Tibial nerve (tissue), 4 donors: Measurements from ENCODE around the gene HRNR. TPM values are rescaled to one million over a fixed set of nuclear protein-coding genes. Genes with fewer than 3 reads are reported as not detected.

Experiments
- DNase-seq, 2 donors: peaks; one replicate each; pipeline ENCODE4 v3.0.0-alpha.2; 2019; ENCODE audit warnings: low spot score in 2 of 2
- H3K27ac ChIP-seq, 4 donors: fragments of 200-600 bp; sonication (generic) in 3 of 4; one replicate each; pipeline ENCODE4 v1.5.1; 2017 to 2019; ENCODE audit warnings: mild to moderate bottlenecking in 1 of 4
- H3K27me3 ChIP-seq, 2 donors: fragments of 200-600 bp; sonication (generic) in 1 of 2; one replicate each; pipeline versions ENCODE4 v1.5.1 to v1.6.0; 2017 to 2019
- H3K36me3 ChIP-seq, 3 donors: fragments of 200-600 bp; sonication (generic); one replicate each; pipeline ENCODE4 v1.5.1; 2018 to 2019
- H3K4me1 ChIP-seq, 4 donors: fragments of 200-600 bp; sonication (generic) in 3 of 4; one replicate each; pipeline ENCODE4 v1.5.1; 2017 to 2019
- H3K4me3 ChIP-seq, 4 donors: fragments of 200-600 bp; sonication (generic) in 3 of 4; one replicate each; pipeline ENCODE4 v1.5.1; 2017 to 2019; ENCODE audit warnings: mild to moderate bottlenecking in 1 of 4, moderate library complexity in 1 of 4
- H3K9me3 ChIP-seq, 4 donors: fragments of 200-600 bp; sonication (generic) in 3 of 4; one replicate each; pipeline ENCODE4 v1.5.1; 2017 to 2019
- EP300 ChIP-seq, 2 donors: sonication (generic); formaldehyde crosslinking; IDR thresholded peaks; one replicate each; pipeline ENCODE4 v1.6.1; 2017; ENCODE audit warnings: antibody characterized with exemption in 2 of 2, mild to moderate bottlenecking in 1 of 2
- POLR2A ChIP-seq, 2 donors: fragments of 450-650 bp; IDR thresholded peaks; one replicate each; pipeline ENCODE4 v1.6.1; 2017; ENCODE audit warnings: antibody characterized with exemption in 2 of 2, mild to moderate bottlenecking in 2 of 2, moderate library complexity in 2 of 2
- WGBS, 2 donors: methylation state at CpG; one replicate each; pipeline ENCODE4 v1.1.5; 2018; 5-methylcytosine and 5-hydroxymethylcytosine counted together
- total RNA-seq, 4 donors: library from RNA; depleted of rRNA; stranded (reverse); fragments of >200 nt; gene quantifications; one replicate each; pipeline ENCODE4 v1.1.0, GENCODE V29; 2016
- TF ChIP-seq, protein P1 (sequence below), 5 experiments: fragments of 200-600 bp in 3 of 5; fragments of 450-650 bp in 2 of 5; sonication (generic) in 3 of 5; IDR thresholded peaks; one replicate each; pipeline ENCODE4 v1.5.1; 2016 to 2019; ENCODE audit warnings: antibody characterized with exemption in 5 of 5, mild to moderate bottlenecking in 3 of 5, moderate library complexity in 2 of 5

Gene HRNR
- total RNA-seq, 4 donors from 2014 or later, result not detected

DNA sequence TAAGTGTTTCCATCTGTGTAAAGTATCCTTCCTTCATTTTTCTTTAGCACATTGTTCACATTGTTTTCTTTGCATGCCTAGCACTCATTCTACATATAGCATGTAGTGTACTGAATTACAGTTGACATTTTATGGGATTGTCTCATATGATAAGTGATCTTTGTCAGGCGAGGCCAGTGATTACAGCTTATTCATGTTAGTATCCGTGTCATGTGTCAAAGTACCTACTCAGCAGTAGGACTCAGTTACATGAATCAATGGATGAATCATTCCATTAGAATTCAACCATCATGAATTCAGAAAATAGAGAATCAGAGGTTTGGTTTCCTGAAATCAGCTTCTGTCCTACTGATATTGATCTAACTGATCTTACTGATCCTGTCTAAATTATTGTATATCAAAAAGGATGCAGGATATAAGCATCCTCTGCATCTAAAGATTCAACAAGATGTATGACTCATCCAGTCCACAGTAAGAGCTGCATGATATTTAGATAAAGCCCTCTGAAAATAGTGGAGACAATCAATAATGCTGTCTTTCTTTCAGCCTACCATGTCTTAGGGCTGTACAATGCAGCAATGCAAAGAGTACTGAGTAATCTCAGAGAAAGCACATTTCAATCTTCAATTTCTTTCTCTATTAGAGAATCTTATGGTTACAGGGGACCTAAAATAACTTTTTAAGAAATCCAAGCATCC lies 20.7 kb upstream of the HRNR start:
- H3K4me1 ChIP-seq, result no peaks in the 10 kb centered on the region
- TF ChIP-seq EP300 (IDR thresholded peaks at IDR 0.05) (no peak), POLR2A (IDR thresholded peaks at IDR 0.05) (no peak)
- TF ChIP-seq, protein P1, sequence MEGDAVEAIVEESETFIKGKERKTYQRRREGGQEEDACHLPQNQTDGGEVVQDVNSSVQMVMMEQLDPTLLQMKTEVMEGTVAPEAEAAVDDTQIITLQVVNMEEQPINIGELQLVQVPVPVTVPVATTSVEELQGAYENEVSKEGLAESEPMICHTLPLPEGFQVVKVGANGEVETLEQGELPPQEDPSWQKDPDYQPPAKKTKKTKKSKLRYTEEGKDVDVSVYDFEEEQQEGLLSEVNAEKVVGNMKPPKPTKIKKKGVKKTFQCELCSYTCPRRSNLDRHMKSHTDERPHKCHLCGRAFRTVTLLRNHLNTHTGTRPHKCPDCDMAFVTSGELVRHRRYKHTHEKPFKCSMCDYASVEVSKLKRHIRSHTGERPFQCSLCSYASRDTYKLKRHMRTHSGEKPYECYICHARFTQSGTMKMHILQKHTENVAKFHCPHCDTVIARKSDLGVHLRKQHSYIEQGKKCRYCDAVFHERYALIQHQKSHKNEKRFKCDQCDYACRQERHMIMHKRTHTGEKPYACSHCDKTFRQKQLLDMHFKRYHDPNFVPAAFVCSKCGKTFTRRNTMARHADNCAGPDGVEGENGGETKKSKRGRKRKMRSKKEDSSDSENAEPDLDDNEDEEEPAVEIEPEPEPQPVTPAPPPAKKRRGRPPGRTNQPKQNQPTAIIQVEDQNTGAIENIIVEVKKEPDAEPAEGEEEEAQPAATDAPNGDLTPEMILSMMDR (IDR thresholded peaks at IDR 0.05), result no peak
- no peak overlapping the region for H3K27ac ChIP-seq
- H3K36me3 ChIP-seq, result no peaks in the 10 kb centered on the region
- whole genome bisulfite sequencing, 2 donors, result 40 to 52% methylated on average over 2 of the region's 2 CpGs
- H3K9me3 ChIP-seq, result no peaks in the 10 kb centered on the region
- DNase-seq, result no peak
- no peak overlapping the region for H3K4me3 ChIP-seq
- H3K27me3 ChIP-seq, result no peaks in the 10 kb centered on the region

DNA sequence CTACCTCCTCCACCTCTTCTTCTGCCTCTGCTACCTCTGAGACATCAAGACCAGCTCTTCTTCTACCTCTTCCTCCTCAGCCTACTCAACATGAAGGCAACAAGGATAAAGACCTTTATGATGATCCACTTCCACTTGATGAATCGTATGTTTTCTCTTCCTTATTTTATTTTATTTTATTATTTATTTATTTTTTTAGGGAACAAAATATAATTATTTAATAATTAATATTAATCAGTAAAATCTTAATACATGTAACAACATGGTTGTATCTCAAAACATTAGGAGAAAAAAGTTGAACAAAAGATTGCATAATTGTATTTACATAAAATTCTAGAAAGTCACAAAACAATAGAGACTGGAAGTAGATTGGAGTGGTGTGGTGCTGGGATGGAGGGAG lies 13.1 kb upstream of the HRNR start:
- no peak for DNase-seq
- Histone ChIP-seq H3K4me1 (no peaks in the 10 kb centered on the region), H3K9me3 (peaks cover 0 to 9% (median 0%) of the 10 kb centered on the region in 4 donors), H3K27ac (no peak overlapping the region), H3K27me3 (no peaks in the 10 kb centered on the region), H3K4me3 (no peak overlapping the region), H3K36me3 (no peaks in the 10 kb centered on the region)
- TF ChIP-seq EP300 (IDR thresholded peaks at IDR 0.05), result no peak
- no peak for TF ChIP-seq POLR2A (IDR thresholded peaks at IDR 0.05)
- TF ChIP-seq, protein P1 (IDR thresholded peaks at IDR 0.05), result no peak
- WGBS, 2 donors, result 85 to 93% methylated on average over 1 of the region's 1 CpG

GRCh38 chr1:152228831-152229230 lies 4.8 kb upstream of the HRNR start:
- WGBS, 2 donors, result 83 to 85% methylated on average over 3 of the region's 3 CpGs
- H3K27ac ChIP-seq, result no peak overlapping the region
- H3K4me3 ChIP-seq, result no peak overlapping the region
- H3K36me3 ChIP-seq, result peaks cover 0 to 2% (median 0%) of the 10 kb centered on the region in 3 donors
- H3K9me3 ChIP-seq, result peaks cover 0 to 1% (median 0%) of the 10 kb centered on the region in 4 donors
- no peaks in the 10 kb centered on the region for H3K27me3 ChIP-seq
- DNase-seq, result no peak
- TF ChIP-seq, protein P1 (IDR thresholded peaks at IDR 0.05), result no peak
- TF ChIP-seq EP300 (IDR thresholded peaks at IDR 0.05), result no peak
- no peak for TF ChIP-seq POLR2A (IDR thresholded peaks at IDR 0.05)
- H3K4me1 ChIP-seq, result no peaks in the 10 kb centered on the region

DNA sequence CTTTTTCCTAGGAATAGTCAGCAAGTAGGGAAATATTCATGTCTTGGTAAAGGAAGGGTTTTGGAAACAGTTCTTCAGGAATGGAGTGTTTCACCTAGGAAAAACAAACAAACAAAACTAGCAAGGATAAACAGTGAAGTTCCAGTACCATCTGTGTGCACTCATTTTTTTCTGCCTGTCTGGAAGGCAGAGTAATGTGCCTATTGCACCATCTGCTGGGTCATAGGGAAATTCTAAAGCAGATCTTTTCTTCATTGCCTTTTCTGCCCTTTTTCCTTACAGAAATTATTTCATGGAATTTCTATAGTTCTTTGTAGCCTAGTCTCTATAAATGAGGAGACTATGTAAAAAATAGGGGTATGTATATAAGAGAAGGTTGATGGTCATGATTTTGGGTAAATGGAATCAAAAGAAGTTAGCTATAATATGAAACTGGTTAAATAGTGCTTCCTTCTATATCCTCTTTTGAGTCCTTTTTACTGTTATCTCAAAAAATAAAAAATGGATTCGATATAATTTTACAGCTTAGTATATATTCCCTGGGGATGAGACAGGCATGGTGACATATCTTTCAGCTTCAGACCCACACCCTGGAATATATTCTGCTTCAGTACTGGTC lies 3.4 kb upstream of the HRNR start:
- no peak for TF ChIP-seq POLR2A (IDR thresholded peaks at IDR 0.05)
- TF ChIP-seq EP300 (IDR thresholded peaks at IDR 0.05), result no peak
- TF ChIP-seq, protein P1 (IDR thresholded peaks at IDR 0.05), result no peak
- no peak for DNase-seq
- Histone ChIP-seq H3K9me3 (peaks cover 0 to 6% (median 0%) of the 10 kb centered on the region in 4 donors), H3K4me1 (no peaks in the 10 kb centered on the region), H3K27ac (no peak overlapping the region), H3K27me3 (no peaks in the 10 kb centered on the region), H3K4me3 (no peak overlapping the region), H3K36me3 (peaks cover 0 to 6% (median 0%) of the 10 kb centered on the region in 3 donors)
- WGBS, 2 donors, result 88 to 90% methylated on average over 1 of the region's 1 CpG

DNA sequence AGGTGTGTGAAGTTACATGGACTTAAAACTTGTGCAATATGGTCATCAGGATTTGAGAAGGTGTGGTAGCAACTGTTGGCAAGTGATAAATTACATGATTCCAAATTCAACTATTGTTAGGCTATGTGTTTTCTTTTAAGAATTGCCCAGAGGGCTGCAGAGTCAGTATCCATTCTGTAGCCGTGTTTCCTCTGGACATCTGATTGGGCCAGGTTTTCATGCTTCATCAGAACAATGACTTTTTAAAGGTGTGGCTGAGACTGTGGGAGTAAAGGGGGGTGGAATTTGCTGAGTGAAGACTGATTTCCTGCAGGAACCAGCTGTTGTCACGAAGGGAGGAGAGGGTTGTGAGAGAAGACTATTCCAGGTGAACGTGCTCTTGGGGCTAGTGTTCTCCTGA lies 1.7 kb upstream of the HRNR start:
- no peak for TF ChIP-seq EP300 (IDR thresholded peaks at IDR 0.05)
- no peak for TF ChIP-seq POLR2A (IDR thresholded peaks at IDR 0.05)
- TF ChIP-seq, protein P1 (IDR thresholded peaks at IDR 0.05), result no peak
- Histone ChIP-seq H3K4me3 (no peak overlapping the region), H3K36me3 (peaks cover 0 to 6% (median 0%) of the 10 kb centered on the region in 3 donors), H3K27me3 (no peaks in the 10 kb centered on the region), H3K27ac (no peak overlapping the region), H3K9me3 (peaks cover 0 to 12% (median 0%) of the 10 kb centered on the region in 4 donors), H3K4me1 (no peaks in the 10 kb centered on the region)
- DNase-seq, result no peak
- WGBS, 2 donors, result 53 to 56% methylated on average over 3 of the region's 3 CpGs
